SW 1271 (cell line): Measurements from ENCODE around the gene IL22RA1.

ENCODE experiments used
- DNase-seq, 2 experiments: peaks; one replicate each; lab custom pipeline; 2025; lab: John Stamatoyannopoulos, UW

IL22RA1 gene

GRCh38 chr1:24136956-24137539 is 5.9 kb downstream of the IL22RA1 start:
- DNase-seq: no peak

DNA sequence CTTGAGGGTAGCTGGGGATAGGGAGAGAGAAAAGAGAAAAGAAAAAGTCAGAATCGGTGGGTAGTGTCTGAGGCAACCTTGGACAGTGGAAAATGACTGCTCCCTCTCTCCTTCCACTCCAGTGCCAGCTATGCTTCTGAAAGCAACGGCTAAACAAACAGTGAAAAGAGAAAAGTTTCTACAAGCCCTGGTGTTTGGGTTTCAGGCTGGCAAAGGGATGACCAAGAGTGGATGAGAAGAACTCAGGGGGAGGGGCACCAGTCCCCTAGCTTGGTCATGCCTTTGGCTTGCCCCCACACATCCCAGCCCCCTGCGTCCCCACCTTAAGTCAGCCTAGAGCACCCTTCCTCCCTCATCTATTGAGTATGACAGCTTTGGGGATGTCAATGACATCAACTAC is 8.6 kb downstream of the IL22RA1 start:
- DNase-seq: no peak

DNA sequence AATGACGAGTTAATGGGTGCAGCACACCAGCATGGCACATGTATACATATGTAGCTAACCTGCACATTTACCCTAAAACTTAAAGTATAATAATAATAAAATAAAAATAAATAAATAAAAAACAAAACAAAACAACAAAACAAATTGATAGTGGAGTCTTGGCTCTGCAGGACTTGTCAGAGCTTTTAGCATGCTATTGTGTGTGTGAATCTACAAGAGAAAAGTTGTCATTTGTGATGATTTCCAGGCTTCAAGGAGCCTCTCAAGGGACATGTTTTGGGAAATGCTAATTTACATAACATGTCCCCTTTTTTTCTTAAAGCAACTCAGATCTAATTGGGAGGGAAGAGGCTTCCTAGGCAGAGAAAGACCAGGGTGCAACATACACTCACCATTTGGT is 9.1 kb downstream of the IL22RA1 start:
- DNase-seq: no peak

- no peak for DNase-seq
Measured at GRCh38 chr1:24130385-24130784, 12.6 kb downstream of the IL22RA1 start.

DNA sequence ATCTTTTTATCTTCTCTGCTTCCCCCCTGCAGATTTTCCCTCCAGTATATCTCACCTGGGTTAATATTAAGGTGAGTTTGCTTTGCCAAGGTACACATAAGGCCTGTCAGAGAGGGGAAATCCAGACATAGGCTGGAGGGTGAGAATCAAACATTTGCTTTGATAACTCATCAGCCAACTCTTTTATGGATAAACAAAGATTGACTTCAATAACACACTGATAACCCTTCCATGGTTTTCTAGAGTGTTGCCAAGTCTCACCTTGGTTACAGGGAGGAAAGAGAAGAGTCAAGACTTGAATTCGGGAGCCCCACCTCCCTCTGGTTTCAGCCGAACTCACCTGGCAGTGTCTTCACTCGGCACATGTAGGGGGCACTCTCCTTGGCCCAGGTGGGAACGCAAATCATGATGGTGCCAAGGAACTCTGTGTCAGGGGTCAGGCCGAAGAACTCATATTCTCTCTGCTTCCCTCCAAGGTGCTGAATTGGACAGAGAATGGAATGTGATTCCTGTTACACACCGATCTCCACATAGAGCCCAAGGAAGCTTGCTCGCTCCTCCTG is 15.1 kb downstream of the IL22RA1 start:
- DNase-seq: no peak

DNA sequence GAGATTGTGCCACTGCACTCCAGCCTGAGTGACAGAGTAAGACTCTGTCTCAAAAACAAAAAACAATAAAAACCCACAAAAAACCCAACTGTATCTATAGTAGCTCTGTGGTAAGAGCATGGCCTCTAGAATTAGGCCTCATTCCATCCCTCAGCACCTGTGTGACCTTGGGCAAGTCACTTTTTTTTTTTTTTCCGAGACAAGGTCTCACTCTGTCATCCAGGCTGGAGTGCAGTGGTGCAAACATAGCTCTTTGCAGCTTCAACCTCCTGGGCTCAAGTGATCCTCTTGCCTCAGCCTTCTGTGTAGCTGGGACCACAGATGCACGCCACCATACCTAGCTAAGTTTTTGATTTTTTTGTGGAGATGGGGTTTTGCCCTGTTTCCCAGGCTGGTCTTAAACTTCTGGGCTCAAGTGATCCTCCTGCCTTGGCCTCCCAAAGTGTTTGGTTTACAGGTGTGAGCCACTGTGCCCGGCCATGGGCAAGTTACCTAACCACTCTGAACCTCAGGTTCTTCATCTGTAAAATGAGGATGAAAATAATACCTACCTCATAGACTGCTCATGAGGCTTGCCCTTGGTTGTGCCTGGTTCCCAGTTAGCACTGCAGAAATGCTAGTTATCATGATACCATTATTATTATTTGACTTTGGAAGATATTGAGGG is 15.7 kb downstream of the IL22RA1 start:
- no peak for DNase-seq

DNA sequence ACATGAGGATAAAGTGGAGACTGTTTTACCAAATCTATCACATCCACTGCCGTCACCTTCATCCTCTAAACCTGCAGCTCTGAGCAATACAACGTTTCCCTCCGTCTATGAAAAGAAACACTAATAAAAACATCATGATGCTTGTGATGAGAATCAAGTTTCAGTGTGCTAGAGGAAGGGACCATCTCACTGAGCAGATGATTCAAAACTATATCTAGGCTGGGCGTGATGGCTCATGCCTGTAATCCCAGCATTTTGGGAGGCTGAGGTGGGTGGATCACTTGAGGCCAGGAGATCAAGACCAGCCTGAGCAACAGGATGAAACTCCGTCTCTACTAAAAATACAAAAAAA is 16.3 kb downstream of the IL22RA1 start:
- no peak for DNase-seq

DNA sequence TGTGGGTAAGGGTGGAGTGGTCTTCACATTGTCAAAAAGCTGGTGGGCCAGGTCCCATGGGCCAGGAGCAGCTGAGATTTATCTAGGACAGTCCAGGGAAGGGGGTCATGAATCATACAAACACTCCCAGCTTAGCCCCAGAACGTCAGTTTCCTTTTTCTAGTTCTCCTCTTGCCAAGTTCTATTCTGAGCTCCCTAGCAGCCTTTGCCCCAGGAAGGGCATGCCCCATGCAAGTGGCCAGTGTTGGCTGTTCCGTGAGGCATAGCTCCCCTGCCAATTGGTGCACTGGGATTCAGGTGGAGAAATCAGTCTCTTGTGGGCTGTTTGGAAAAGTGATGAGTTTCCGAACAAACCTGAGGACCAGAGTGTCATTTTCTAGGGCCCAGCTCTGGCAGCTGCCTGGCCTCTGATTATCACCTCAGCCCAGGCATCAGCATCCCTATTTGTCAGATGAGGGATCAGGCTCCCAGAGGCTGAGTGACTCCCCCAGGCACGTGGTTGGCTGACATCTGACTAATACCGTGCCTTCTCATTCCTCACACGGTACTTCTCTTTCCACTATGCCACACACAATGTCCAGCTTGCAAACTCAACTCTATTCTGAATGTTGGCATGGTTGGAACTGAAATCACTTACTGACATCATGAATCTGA is 16.8 kb downstream of the IL22RA1 start:
- DNase-seq: no peak

GRCh38 chr1:24125456-24125855 is 17.5 kb downstream of the IL22RA1 start:
- DNase-seq: no peak

- no peak for DNase-seq
Measured at GRCh38 chr1:24124980-24125379, 18.0 kb downstream of the IL22RA1 start.

GRCh38 chr1:24123611-24124010 is 19.3 kb downstream of the IL22RA1 start:
- no peak for DNase-seq

- no peak for DNase-seq
Measured at GRCh38 chr1:24122776-24123175, 20.2 kb downstream of the IL22RA1 start.

GRCh38 chr1:24121406-24121805 is 21.5 kb downstream of the IL22RA1 start:
- no peak for DNase-seq

- no peak for DNase-seq
Measured at GRCh38 chr1:24120965-24121364, 22.0 kb downstream of the IL22RA1 start.

GRCh38 chr1:24119859-24120756 is 22.8 kb downstream of the IL22RA1 start:
- DNase-seq: no peak

- no peak for DNase-seq
Measured at GRCh38 chr1:24119489-24119858, 23.5 kb downstream of the IL22RA1 start.

- no peak for DNase-seq
Measured at GRCh38 chr1:24118410-24119242, 24.3 kb downstream of the IL22RA1 start.

- DNase-seq: no peak
Measured at GRCh38 chr1:24117722-24118409, 25.1 kb downstream of the IL22RA1 start.

DNA sequence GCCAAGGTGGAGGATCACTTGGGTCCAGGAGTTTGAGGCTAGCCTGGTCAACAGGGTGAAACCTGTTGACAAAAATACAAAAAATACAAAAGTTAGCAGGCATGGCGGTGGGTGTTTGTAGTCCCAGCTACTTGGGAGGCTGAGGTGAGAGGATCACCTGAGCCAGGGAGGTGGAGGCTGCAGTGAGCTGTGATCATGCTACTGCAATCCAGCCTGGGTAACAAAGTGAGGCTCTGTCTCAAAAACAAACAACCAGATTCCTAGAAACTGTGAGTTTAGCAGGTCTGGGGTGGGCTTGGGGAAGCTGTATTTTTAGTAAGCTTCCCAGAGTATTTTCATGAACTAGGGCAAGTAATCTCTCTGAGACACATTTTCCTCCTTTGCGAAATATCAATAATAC is 25.8 kb downstream of the IL22RA1 start:
- no peak for DNase-seq

GRCh38 chr1:24114753-24115152 is 28.2 kb downstream of the IL22RA1 start:
- no peak for DNase-seq

- no peak for DNase-seq
Measured at GRCh38 chr1:24113641-24114033, 29.3 kb downstream of the IL22RA1 start.
